GM23248 (cell line): ENCODE measurements around the gene ITGA11. TPM values are rescaled to one million over a fixed set of nuclear protein-coding genes. Genes with fewer than 3 reads are reported as not detected.

Experiments
- DNase-seq: peaks from one replicate; pipeline ENCODE4 v3.0.0-alpha.2; 2015
- H2AFZ ChIP-seq: fragments of 200-600 bp; sonication (generic); 2 replicates; pipeline ENCODE4 v1.6.1; 2016; ENCODE audit warnings: antibody characterized with exemption
- H3F3A ChIP-seq: fragments of 200-600 bp; sonication (generic); 2 replicates; pipeline ENCODE4 v1.6.1; 2016; ENCODE audit warnings: mild to moderate bottlenecking, antibody characterized with exemption, mixed run types; ENCODE audit not compliant: insufficient read depth
- H3K27ac ChIP-seq: fragments of 200-600 bp; sonication (generic); 2 replicates; pipeline ENCODE4 v1.5.1; 2016; ENCODE audit warnings: mild to moderate bottlenecking
- H3K27me3 ChIP-seq: fragments of 200-600 bp; sonication (generic); replicated peaks from 2 replicates; pipeline ENCODE4 v1.6.1; 2016; ENCODE audit warnings: mild to moderate bottlenecking; ENCODE audit not compliant: insufficient read depth
- H3K36me3 ChIP-seq: fragments of 200-600 bp; sonication (generic); 2 replicates; pipeline ENCODE4 v1.6.1; 2016; ENCODE audit warnings: low read depth, mild to moderate bottlenecking
- H3K4me1 ChIP-seq: fragments of 200-600 bp; sonication (generic); 2 replicates; pipeline ENCODE4 v1.6.1; 2016; ENCODE audit warnings: mild to moderate bottlenecking; ENCODE audit not compliant: insufficient read depth
- H3K4me2 ChIP-seq: fragments of 200-600 bp; sonication (generic); one replicate; pipeline ENCODE4 v1.6.1; 2016; ENCODE audit warnings: mild to moderate bottlenecking; ENCODE audit not compliant: unreplicated experiment
- H3K4me3 ChIP-seq: fragments of 200-600 bp; sonication (generic); 2 replicates; pipeline ENCODE4 v1.5.1; 2016; ENCODE audit warnings: mild to moderate bottlenecking
- H3K79me2 ChIP-seq: fragments of 200-600 bp; sonication (generic); 2 replicates; pipeline ENCODE4 v1.6.1; 2016; ENCODE audit warnings: mild to moderate bottlenecking; ENCODE audit not compliant: insufficient read depth
- H3K9ac ChIP-seq: fragments of 200-600 bp; sonication (generic); 2 replicates; pipeline ENCODE4 v1.6.1; 2016; ENCODE audit warnings: mild to moderate bottlenecking
- H3K9me2 ChIP-seq: fragments of 200-600 bp; sonication (generic); 2 replicates; pipeline ENCODE4 v1.6.1; 2016; ENCODE audit warnings: mixed run types, mild to moderate bottlenecking, moderate library complexity; ENCODE audit not compliant: insufficient read depth
- H3K9me3 ChIP-seq: fragments of 200-600 bp; sonication (generic); one replicate; pipeline ENCODE4 v1.6.1; 2017; ENCODE audit warnings: low read depth
- H4K20me1 ChIP-seq: fragments of 200-600 bp; sonication (generic); 2 replicates; pipeline ENCODE4 v1.6.0; 2016; ENCODE audit not compliant: insufficient read depth
- EZH2 ChIP-seq: fragments of 200-600 bp; sonication (generic); IDR thresholded peaks from 2 replicates; pipeline ENCODE4 v1.6.1; 2018; ENCODE audit warnings: antibody characterized with exemption, mild to moderate bottlenecking; ENCODE audit not compliant: insufficient read depth, poor library complexity, severe bottlenecking
- EZH2phosphoT487 ChIP-seq: fragments of 200-600 bp; sonication (generic); IDR thresholded peaks from 2 replicates; pipeline ENCODE4 v1.6.1; 2018; ENCODE audit warnings: antibody characterized with exemption, moderate library complexity, mild to moderate bottlenecking, low read depth; ENCODE audit not compliant: insufficient read depth
- WGBS, 2 experiments: methylation state at CpG; one replicate each; pipeline ENCODE4 v1.1.6; 2015 to 2017; ENCODE audit warnings: low lambda C conversion rate in 2 of 2, low coverage in 1 of 2; ENCODE audit errors: missing lambda C conversion rate in 2 of 2; 5-methylcytosine and 5-hydroxymethylcytosine counted together
- in situ Hi-C: fragments of 300-500 bp; cut with MboI; formaldehyde crosslinking; loops from 2 replicates; pipeline ENCODE4 v1.15.0; 2020
- polyA plus RNA-seq: library from polyadenylated mRNA; unstranded; fragments of >200 nt; fragmentation: Nextera tagmentation; extraction: Ambion mirVana; gene quantifications from 2 replicates; pipeline ENCODE4 v1.2.1, GENCODE V29; 2016
- total RNA-seq: library from RNA; depleted of rRNA; stranded (reverse); fragments of >200 nt; shearing (Covaris generic); gene quantifications from 2 replicates; pipeline ENCODE4 v1.2.3, GENCODE V29; 2014

ITGA11 gene
- total and polyA plus RNA-seq, 2 experiments from 2014 or later: 312 to 352 TPM

DNA sequence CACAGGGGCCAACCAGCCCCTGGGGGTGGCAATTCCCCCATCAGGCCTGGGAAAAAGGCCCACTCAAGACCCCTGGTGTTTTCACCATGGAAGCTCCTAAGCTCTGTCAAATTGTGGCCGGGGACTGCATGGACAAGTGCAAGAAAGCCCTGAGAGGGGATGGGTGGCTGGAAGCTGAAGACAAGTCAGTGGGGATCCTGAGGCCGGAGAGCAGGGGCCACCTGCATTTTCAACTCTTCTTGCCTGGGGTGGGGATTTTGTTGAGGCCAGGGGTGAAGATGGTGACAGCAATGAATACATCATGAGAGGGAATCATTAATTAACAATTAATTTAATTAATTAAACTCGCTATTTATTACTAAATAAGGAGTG lies 120.5 kb downstream of the ITGA11 start:
- Histone ChIP-seq H3K27me3 (no peaks in the 10 kb centered on the region), H3K9me2 (no peaks in the 10 kb centered on the region), H2AFZ (no peak overlapping the region), H3K9me3 (no peaks in the 10 kb centered on the region), H4K20me1 (no peaks in the 10 kb centered on the region), H3F3A (peaks cover 51% of the 10 kb centered on the region), H3K27ac (no peak overlapping the region), H3K79me2 (no peaks in the 10 kb centered on the region), H3K4me1 (peaks cover 17% of the 10 kb centered on the region), H3K4me2 (no peak overlapping the region), H3K9ac (no peak overlapping the region), H3K4me3 (no peak overlapping the region), H3K36me3 (peaks cover 54% of the 10 kb centered on the region)
- no peak for DNase-seq
- TF ChIP-seq EZH2 (no peak), EZH2phosphoT487 (no peak)
- 94 to 95% methylated on average over 3 of the region's 3 CpGs for WGBS, 2 experiments
- in situ Hi-C loops: no loop called here

DNA sequence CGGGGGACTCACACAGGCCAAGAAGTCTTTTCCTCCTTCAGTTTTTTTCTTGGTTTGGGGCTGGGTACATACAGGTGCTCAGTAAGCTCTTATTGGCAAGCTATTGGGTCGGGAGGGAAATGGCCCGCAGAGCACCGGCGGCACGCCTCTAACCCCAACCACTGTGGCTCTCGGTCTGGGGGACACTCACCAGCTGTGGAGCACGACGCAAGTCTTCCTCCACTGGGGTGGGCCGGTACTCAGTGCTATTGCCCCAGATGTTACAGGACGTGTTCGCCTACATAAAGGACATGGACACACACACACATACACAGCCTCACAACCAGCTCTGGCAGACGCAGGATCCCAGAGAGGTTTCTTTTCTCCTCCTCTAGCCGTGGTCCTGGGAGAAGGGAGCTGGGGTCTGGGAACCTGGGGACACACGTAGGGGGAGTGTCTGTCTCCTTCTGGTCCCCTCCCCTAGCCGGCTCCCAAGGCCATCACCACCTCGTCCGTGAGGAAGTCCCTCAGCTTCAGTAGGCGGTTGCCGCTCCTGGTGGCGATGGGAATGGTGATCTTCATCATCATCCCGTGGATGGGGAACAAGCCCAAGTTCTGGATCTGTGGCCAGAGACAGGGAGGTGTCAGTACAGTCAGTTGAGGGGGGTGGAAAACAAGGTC lies 121.0 kb downstream of the ITGA11 start:
- in situ Hi-C loops: no loop called here
- H3K27me3 ChIP-seq: no peaks in the 10 kb centered on the region
- TF ChIP-seq EZH2: no peak
- no peak for TF ChIP-seq EZH2phosphoT487
- no peak overlapping the region for H3K4me3 ChIP-seq
- 88% methylated on average over 16 to 22 of the region's 22 CpGs for WGBS, 2 experiments
- H3K4me2 ChIP-seq: no peak overlapping the region
- peaks cover 54% of the 10 kb centered on the region for H3K36me3 ChIP-seq
- H3K9ac ChIP-seq: no peak overlapping the region
- H3K79me2 ChIP-seq: no peaks in the 10 kb centered on the region
- H3K9me2 ChIP-seq: no peaks in the 10 kb centered on the region
- no peak overlapping the region for H3K27ac ChIP-seq
- H3K4me1 ChIP-seq: peaks cover 19% of the 10 kb centered on the region
- H2AFZ ChIP-seq: no peak overlapping the region
- H4K20me1 ChIP-seq: no peaks in the 10 kb centered on the region
- DNase-seq: no peak
- H3F3A ChIP-seq: peaks cover 56% of the 10 kb centered on the region
- H3K9me3 ChIP-seq: no peaks in the 10 kb centered on the region

DNA sequence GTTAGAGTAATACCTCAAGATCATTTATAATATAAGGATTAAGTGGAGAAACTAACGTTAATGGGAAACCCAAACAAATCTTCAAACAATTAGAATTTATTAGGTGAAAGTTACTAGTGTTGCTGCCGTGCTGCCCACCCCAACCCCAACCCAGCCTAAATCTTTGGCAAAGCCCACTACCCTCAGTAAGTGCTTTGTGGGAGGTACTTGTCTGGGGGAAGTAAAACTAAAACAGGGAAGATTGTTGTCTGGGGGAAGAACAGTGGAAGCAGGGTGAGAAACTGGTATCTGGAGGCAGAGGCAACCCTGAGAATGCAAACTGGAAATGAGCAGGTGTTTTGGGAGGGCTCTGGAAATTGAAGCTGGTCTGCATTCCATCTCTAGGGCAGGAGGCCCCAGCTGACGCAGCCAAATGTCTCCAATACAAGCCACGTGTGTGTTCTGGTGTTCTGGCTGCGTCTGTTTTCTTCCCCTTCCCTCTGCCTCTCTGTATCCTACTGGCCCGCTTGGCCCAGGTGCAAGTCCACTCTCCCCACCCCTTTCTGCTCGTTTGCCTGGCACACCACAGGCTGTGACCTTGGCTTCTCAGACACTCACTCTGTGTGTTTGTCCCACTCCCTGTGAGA lies 121.7 kb downstream of the ITGA11 start:
- H3K9ac ChIP-seq: no peak overlapping the region
- no peak for DNase-seq
- TF ChIP-seq EZH2phosphoT487 (no peak), EZH2 (no peak)
- in situ Hi-C loops: no loop called here
- H3F3A ChIP-seq: peaks cover 54% of the 10 kb centered on the region
- no peak overlapping the region for H3K27ac ChIP-seq
- H3K9me2 ChIP-seq: no peaks in the 10 kb centered on the region
- WGBS, 2 experiments: 73 to 75% methylated on average over 7 of the region's 7 CpGs
- H3K4me2 ChIP-seq: no peak overlapping the region
- peaks cover 19% of the 10 kb centered on the region for H3K4me1 ChIP-seq
- H3K36me3 ChIP-seq: peaks cover 54% of the 10 kb centered on the region
- H2AFZ ChIP-seq: no peak overlapping the region
- H3K9me3 ChIP-seq: no peaks in the 10 kb centered on the region
- H4K20me1 ChIP-seq: no peaks in the 10 kb centered on the region
- H3K4me3 ChIP-seq: no peak overlapping the region
- H3K79me2 ChIP-seq: no peaks in the 10 kb centered on the region
- H3K27me3 ChIP-seq: no peaks in the 10 kb centered on the region

DNA sequence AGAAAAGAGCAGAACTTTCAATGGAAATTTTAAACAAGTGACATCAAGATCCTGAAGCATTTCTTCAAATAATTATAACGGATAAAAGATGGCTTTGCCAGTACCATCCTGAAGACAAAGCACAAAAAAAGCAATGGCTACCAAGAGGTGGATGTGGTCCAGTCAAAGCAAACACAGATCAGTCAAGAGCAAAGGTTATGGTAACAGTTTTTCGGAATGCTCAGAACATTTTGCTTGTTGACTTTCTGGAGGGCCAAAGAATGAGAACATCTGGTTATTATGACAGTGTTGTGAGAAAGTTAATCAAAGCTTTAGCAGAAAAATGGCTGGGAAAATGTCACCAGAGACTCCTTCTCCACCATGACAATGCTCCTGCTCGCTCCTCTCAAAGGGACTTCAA lies 122.9 kb downstream of the ITGA11 start:
- Histone ChIP-seq H4K20me1 (no peaks in the 10 kb centered on the region), H3K9me3 (no peaks in the 10 kb centered on the region), H3K79me2 (no peaks in the 10 kb centered on the region), H3K27me3 (no peaks in the 10 kb centered on the region), H3K36me3 (peaks cover 54% of the 10 kb centered on the region), H3K9ac (no peak overlapping the region), H3K9me2 (no peaks in the 10 kb centered on the region), H2AFZ (no peak overlapping the region), H3K4me2 (no peak overlapping the region), H3K4me3 (no peak overlapping the region), H3K27ac (peak overlapping the region; percentile 25), H3K4me1 (peaks cover 26% of the 10 kb centered on the region), H3F3A (peaks cover 45% of the 10 kb centered on the region)
- DNase-seq: no peak
- TF ChIP-seq EZH2phosphoT487 (no peak), EZH2 (no peak)
- 42 to 44% methylated on average over 3 of the region's 3 CpGs for WGBS, 2 experiments
- in situ Hi-C loops: loop anchor here (10.0 kb wide), 1 partner anchor 236 kb away; no protein-coding TSS in a partner anchor
